B cell (primary cell): Measurements from ENCODE around the gene PGLYRP3. TPM values are rescaled to one million over a fixed set of nuclear protein-coding genes. Genes with fewer than 3 reads are reported as not detected.

ENCODE experiments used
- ATAC-seq: fragments of 200-7000 bp; cut with Tn5 transposase; one replicate; pipeline ENCODE4 v1.10.0; 2021; ENCODE audit warnings: low read depth, mild to moderate bottlenecking, moderate number of reproducible peaks, moderate library complexity
- CTCF ChIA-PET: fragments of 350-600 bp; sonication (Branson Sonifier 250); formaldehyde crosslinking; loops from one replicate; lab custom pipeline; 2021; ENCODE audit warnings: antibody characterized with exemption, inconsistent platforms; lab: Charles Lee
- POLR2A ChIA-PET: fragments of 350-600 bp; sonication (Branson Sonifier 250); formaldehyde crosslinking; loops from one replicate; lab custom pipeline; 2021; ENCODE audit warnings: antibody characterized with exemption; lab: Charles Lee
- DNase-seq: peaks from one replicate; pipeline ENCODE4 v3.0.0; 2013
- H2AFZ ChIP-seq: 2 replicates; pipeline ENCODE4 v1.6.1; 2012; ENCODE audit warnings: mild to moderate bottlenecking, low read depth, low read length; ENCODE audit not compliant: insufficient read depth, poor library complexity, severe bottlenecking
- H3K27ac ChIP-seq, 2 donors: 1 replicate in 1 of 2; 2 replicates in 1 of 2; pipeline ENCODE4 v1.5.1; 2012 to 2013; ENCODE audit warnings: low read length in 2 of 2, mild to moderate bottlenecking in 2 of 2, moderate library complexity in 1 of 2
- H3K27me3 ChIP-seq, 4 experiments: fragments of 200-600 bp in 1 of 4; sonication (generic) in 1 of 4; replicated peaks in 1 of 4; 1 replicate in 2 of 4; 2 replicates in 2 of 4; pipeline versions ENCODE4 v1.6.1 to v1.7.0; 2013 to 2016; ENCODE audit warnings: low read length in 3 of 4, mild to moderate bottlenecking in 2 of 4, mixed read lengths in 1 of 4, moderate library complexity in 1 of 4; ENCODE audit not compliant: insufficient read depth in 4 of 4, control insufficient read depth in 3 of 4; ENCODE audit errors: control extremely low read depth in 1 of 4
- H3K36me3 ChIP-seq, 2 experiments: replicated peaks in 1 of 2; 1 replicate in 1 of 2; 2 replicates in 1 of 2; pipeline versions ENCODE4 v1.6.1 to v1.7.1; 2013; ENCODE audit warnings: low read length in 1 of 2; ENCODE audit not compliant: insufficient read depth in 2 of 2, control insufficient read depth in 1 of 2; ENCODE audit errors: control extremely low read depth in 1 of 2, extremely low read depth in 1 of 2
- H3K4me1 ChIP-seq, 2 donors: fragments of 200-600 bp in 1 of 2; sonication (generic) in 1 of 2; 1 replicate in 1 of 2; 2 replicates in 1 of 2; pipeline versions ENCODE4 v1.5.1 to v1.6.1; 2013 to 2017; ENCODE audit warnings: low read length in 2 of 2; ENCODE audit not compliant: control insufficient read depth in 2 of 2, insufficient read depth in 2 of 2
- H3K4me2 ChIP-seq: replicated peaks from 2 replicates; pipeline ENCODE3; 2012; ENCODE audit warnings: mild to moderate bottlenecking, low read depth, low read length; ENCODE audit not compliant: poor library complexity, severe bottlenecking
- H3K4me3 ChIP-seq, 5 experiments: fragments of 200-600 bp in 1 of 5; sonication (generic) in 1 of 5; 1 replicate in 3 of 5; 2 replicates in 2 of 5; pipeline versions ENCODE4 v1.5.1 to v1.7.0; 2011 to 2016; ENCODE audit warnings: low read length in 4 of 5, mild to moderate bottlenecking in 4 of 5, low read depth in 2 of 5, control low read depth in 1 of 5, moderate library complexity in 1 of 5; ENCODE audit not compliant: insufficient read depth in 1 of 5; ENCODE audit errors: control extremely low read depth in 1 of 5, extremely low read depth in 1 of 5
- H3K79me2 ChIP-seq: fragments of 200-600 bp; sonication (generic); one replicate; pipeline ENCODE4 v1.6.0; 2016; ENCODE audit warnings: low read length; ENCODE audit not compliant: control insufficient read depth, insufficient read depth
- H3K9ac ChIP-seq: fragments of 200-600 bp; sonication (generic); 2 replicates; pipeline ENCODE4 v1.6.1; 2017; ENCODE audit warnings: mild to moderate bottlenecking, low read length, moderate library complexity
- H3K9me3 ChIP-seq, 3 donors: one replicate each; pipeline versions ENCODE4 v1.6.1 to v1.7.1; 2013; ENCODE audit warnings: low read length in 2 of 3; ENCODE audit not compliant: control insufficient read depth in 2 of 3, insufficient read depth in 1 of 3; ENCODE audit errors: control extremely low read depth in 1 of 3
- H4K20me1 ChIP-seq: 2 replicates; pipeline ENCODE4 v1.6.0; 2012; ENCODE audit warnings: mild to moderate bottlenecking, low read length; ENCODE audit not compliant: insufficient read depth, control insufficient read depth, poor library complexity, severe bottlenecking
- H3K27ac Mint-ChIP-seq: one replicate; pipeline ENCODE4 v1.8.0; 2021; ENCODE audit warnings: mixed read lengths
- H3K27me3 Mint-ChIP-seq: one replicate; pipeline ENCODE4 v1.8.0; 2021; ENCODE audit warnings: mixed read lengths
- H3K4me1 Mint-ChIP-seq: one replicate; pipeline ENCODE4 v1.8.0; 2021; ENCODE audit warnings: mixed read lengths
- H3K4me3 Mint-ChIP-seq: one replicate; pipeline ENCODE4 v1.8.0; 2021; ENCODE audit warnings: mixed read lengths
- H3K9me3 Mint-ChIP-seq: one replicate; pipeline ENCODE4 v1.8.0; 2022; ENCODE audit warnings: mixed read lengths; ENCODE audit not compliant: insufficient read depth
- EZH2 ChIP-seq: IDR thresholded peaks from 2 replicates; pipeline ENCODE4 v1.6.1; 2012; ENCODE audit warnings: borderline replicate concordance, low read depth, mild to moderate bottlenecking, moderate library complexity, low read length; ENCODE audit not compliant: insufficient read depth, poor library complexity, severe bottlenecking
- WGBS: methylation state at CpG from one replicate; pipeline ENCODE4 v1.1.5; 2013; ENCODE audit warnings: missing lambda C conversion rate; ENCODE audit not compliant: insufficient coverage; 5-methylcytosine and 5-hydroxymethylcytosine counted together
- intact Hi-C: fragments of 100-400 bp; cut with micrococcal nuclease; formaldehyde crosslinking; loops from one replicate; pipeline ENCODE4 v1.10.0; 2022
- polyA plus RNA-seq: library from polyadenylated mRNA; depleted of rRNA; stranded (reverse); fragments of >200 nt; gene quantifications from 2 replicates; pipeline ENCODE4 v1.2.3, GENCODE V29; 2012
- total RNA-seq, 2 donors: library from RNA; stranded (reverse); fragments of 120-200 nt in 1 of 2; gene quantifications; 1 replicate in 1 of 2; 2 replicates in 1 of 2; pipeline versions ENCODE4 v1.2.3 to v1.2.4, GENCODE V29; 2013 to 2022
- TF ChIP-seq, protein P1 (sequence below): fragments of 200-600 bp; IDR thresholded peaks from one replicate; pipeline ENCODE4 v1.8.0; 2022; ENCODE audit warnings: antibody characterized with exemption, mild to moderate bottlenecking

PGLYRP3 gene
- total and polyA plus RNA-seq, 2 donors (not counting 1 experiment from before 2014, with no cell fraction given): not detected

DNA sequence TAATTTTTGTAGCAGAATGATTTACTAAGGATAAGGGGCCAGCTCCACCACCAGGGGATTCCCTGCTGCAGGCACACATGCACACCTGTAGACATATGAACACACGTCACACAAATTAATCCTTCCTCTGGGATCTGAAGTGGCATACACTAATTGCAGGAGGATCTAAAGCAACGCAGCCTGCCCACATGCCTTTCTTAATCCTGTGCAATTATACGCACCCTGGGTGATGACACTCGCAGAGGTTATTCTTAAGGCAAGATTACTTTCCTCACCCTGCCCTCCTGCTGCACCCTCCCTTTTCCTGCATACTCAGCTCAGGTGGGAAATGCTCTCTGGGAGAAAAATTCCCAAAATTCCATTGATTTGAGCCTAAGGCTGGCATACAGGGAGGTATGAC is 60.8 kb downstream of the PGLYRP3 start:
- no peak overlapping the region for H3K27ac ChIP-seq
- H3K9me3 ChIP-seq: no peaks in the 10 kb centered on the region
- H3K9ac ChIP-seq: no peak overlapping the region
- no peak overlapping the region for H3K4me3 ChIP-seq
- ChIA-PET CTCF (interaction anchor here (0.8 kb wide), 1 partner anchor 10 kb away, joined by 3 read pairs; no protein-coding TSS in a partner anchor), POLR2A (no interaction called here)
- DNase-seq: no peak
- H3K4me1 ChIP-seq: no peaks in the 10 kb centered on the region
- Mint-ChIP-seq H3K4me3 (no peak overlapping the region), H3K27ac (no peak overlapping the region), H3K27me3 (peaks cover 36% of the 10 kb centered on the region), H3K4me1 (no peaks in the 10 kb centered on the region), H3K9me3 (no peaks in the 10 kb centered on the region)
- intact Hi-C loops: no loop called here
- WGBS: 70% methylated on average over 4 of the region's 4 CpGs
- TF ChIP-seq EZH2: no peak
- TF ChIP-seq, protein P1, sequence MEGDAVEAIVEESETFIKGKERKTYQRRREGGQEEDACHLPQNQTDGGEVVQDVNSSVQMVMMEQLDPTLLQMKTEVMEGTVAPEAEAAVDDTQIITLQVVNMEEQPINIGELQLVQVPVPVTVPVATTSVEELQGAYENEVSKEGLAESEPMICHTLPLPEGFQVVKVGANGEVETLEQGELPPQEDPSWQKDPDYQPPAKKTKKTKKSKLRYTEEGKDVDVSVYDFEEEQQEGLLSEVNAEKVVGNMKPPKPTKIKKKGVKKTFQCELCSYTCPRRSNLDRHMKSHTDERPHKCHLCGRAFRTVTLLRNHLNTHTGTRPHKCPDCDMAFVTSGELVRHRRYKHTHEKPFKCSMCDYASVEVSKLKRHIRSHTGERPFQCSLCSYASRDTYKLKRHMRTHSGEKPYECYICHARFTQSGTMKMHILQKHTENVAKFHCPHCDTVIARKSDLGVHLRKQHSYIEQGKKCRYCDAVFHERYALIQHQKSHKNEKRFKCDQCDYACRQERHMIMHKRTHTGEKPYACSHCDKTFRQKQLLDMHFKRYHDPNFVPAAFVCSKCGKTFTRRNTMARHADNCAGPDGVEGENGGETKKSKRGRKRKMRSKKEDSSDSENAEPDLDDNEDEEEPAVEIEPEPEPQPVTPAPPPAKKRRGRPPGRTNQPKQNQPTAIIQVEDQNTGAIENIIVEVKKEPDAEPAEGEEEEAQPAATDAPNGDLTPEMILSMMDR: no peak
- no peaks in the 10 kb centered on the region for H4K20me1 ChIP-seq
- no peak for ATAC-seq
- H3K27me3 ChIP-seq: peaks cover 0 to 17% (median 10%) of the 10 kb centered on the region in 4 experiments
- H2AFZ ChIP-seq: no peak overlapping the region
- no peak overlapping the region for H3K4me2 ChIP-seq
- H3K36me3 ChIP-seq: no peaks in the 10 kb centered on the region
- H3K79me2 ChIP-seq: no peaks in the 10 kb centered on the region

DNA sequence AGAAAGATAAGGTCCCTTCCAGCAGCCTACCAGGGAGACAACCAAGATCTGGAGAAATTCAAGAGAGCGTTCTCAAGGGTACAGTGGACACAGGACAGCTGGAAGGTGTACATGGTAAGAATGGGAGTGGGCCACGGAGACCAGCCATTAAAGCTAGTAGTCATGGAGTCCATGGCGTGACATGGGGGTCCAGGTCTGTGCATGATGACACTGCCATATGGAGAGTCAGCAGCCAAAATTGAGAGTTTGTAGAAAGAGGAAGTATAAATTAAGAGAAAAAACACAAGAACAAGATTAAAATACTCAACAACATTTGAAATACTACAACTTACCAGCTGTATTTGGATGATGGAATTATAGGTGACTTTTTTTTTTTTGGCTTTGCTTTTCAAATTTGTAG is 61.2 kb downstream of the PGLYRP3 start:
- no peaks in the 10 kb centered on the region for H4K20me1 ChIP-seq
- H3K4me3 Mint-ChIP-seq: no peak overlapping the region
- POLR2A ChIA-PET: no interaction called here

More for the DNA sequence above, 61.2 kb downstream of the PGLYRP3 start:
- H3K4me3 ChIP-seq: no peak overlapping the region
- no peak overlapping the region for H3K9ac ChIP-seq
- H2AFZ ChIP-seq: no peak overlapping the region
- peaks cover 0 to 18% (median 12%) of the 10 kb centered on the region in 4 experiments for H3K27me3 ChIP-seq
- H3K4me1 Mint-ChIP-seq: no peaks in the 10 kb centered on the region
- no peaks in the 10 kb centered on the region for H3K4me1 ChIP-seq
- TF ChIP-seq, protein P1: no peak
- TF ChIP-seq EZH2: no peak
- no peak overlapping the region for H3K4me2 ChIP-seq
- CTCF ChIA-PET: interaction anchor here (0.8 kb wide), 1 partner anchor 11 kb away, joined by 3 read pairs; no protein-coding TSS in a partner anchor
- intact Hi-C loops: no loop called here
- no peaks in the 10 kb centered on the region for H3K79me2 ChIP-seq
- DNase-seq: no peak
- H3K27ac Mint-ChIP-seq: no peak overlapping the region
- ATAC-seq: no peak
- no peak overlapping the region for H3K27ac ChIP-seq
- no peaks in the 10 kb centered on the region for H3K9me3 Mint-ChIP-seq
- no peaks in the 10 kb centered on the region for H3K36me3 ChIP-seq
- no peaks in the 10 kb centered on the region for H3K9me3 ChIP-seq
- H3K27me3 Mint-ChIP-seq: peaks cover 36% of the 10 kb centered on the region
- WGBS: 75% methylated on average over 1 of the region's 3 CpGs
